Stomach (tissue), 4 donors: ENCODE measurements around the gene TBC1D4.

ENCODE experiments used
- POLR2AphosphoS5 ChIP-seq, 3 donors: sonication (generic); formaldehyde crosslinking; IDR thresholded peaks; one replicate each; pipeline ENCODE4 v1.6.1; 2016; ENCODE audit warnings: antibody characterized with exemption in 3 of 3
- TF ChIP-seq, protein P1 (sequence below), 7 experiments: fragments of 450-650 bp in 4 of 7; fragments of 200-600 bp in 3 of 7; sonication (generic) in 3 of 7; IDR thresholded peaks; one replicate each; pipeline ENCODE4 v1.5.1; 2016 to 2019; ENCODE audit warnings: antibody characterized with exemption in 7 of 7, control low read depth in 2 of 7, mild to moderate bottlenecking in 1 of 7

DNA sequence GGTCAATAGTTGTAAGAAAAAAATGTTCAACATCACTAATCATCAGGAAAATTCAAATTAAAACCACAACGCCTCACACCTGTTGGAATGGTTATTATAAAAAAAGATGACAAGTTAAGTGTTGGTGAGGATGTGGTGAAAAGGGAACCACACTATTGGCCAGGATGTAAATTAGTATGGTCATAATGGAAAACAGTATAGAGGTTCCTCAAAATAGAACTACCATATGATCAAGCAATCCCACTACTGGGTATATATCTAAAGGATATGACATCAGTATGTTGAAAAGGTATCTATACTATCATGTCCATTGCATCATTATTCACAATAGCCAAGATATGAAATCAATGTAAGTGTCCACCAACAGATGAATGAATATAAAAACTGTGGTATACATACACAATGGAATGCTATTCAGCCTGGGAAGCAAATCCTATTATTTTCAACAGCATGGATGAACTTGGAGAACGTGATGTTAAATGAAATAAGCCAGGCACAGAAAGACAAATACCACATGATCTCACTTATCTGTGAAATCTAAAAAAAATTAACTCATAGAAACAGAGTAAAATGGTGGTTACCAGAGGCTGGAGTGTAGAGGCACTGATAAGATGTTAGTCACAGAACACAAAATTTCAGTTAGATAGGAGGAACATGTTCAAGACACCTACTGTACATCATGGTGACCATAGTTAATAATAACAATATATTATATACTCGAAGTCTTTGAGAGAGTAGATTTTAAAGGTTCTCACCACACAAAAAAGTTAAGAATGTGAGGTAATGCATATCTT lies 56.6 kb downstream of the TBC1D4 start:
- TF ChIP-seq, protein P1, sequence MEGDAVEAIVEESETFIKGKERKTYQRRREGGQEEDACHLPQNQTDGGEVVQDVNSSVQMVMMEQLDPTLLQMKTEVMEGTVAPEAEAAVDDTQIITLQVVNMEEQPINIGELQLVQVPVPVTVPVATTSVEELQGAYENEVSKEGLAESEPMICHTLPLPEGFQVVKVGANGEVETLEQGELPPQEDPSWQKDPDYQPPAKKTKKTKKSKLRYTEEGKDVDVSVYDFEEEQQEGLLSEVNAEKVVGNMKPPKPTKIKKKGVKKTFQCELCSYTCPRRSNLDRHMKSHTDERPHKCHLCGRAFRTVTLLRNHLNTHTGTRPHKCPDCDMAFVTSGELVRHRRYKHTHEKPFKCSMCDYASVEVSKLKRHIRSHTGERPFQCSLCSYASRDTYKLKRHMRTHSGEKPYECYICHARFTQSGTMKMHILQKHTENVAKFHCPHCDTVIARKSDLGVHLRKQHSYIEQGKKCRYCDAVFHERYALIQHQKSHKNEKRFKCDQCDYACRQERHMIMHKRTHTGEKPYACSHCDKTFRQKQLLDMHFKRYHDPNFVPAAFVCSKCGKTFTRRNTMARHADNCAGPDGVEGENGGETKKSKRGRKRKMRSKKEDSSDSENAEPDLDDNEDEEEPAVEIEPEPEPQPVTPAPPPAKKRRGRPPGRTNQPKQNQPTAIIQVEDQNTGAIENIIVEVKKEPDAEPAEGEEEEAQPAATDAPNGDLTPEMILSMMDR (IDR thresholded peaks at IDR 0.05), result no peak
- no peak for TF ChIP-seq POLR2AphosphoS5 (IDR thresholded peaks at IDR 0.05)
